ENCODE measurements around the gene ACBD4.

ACBD4 gene

DNA sequence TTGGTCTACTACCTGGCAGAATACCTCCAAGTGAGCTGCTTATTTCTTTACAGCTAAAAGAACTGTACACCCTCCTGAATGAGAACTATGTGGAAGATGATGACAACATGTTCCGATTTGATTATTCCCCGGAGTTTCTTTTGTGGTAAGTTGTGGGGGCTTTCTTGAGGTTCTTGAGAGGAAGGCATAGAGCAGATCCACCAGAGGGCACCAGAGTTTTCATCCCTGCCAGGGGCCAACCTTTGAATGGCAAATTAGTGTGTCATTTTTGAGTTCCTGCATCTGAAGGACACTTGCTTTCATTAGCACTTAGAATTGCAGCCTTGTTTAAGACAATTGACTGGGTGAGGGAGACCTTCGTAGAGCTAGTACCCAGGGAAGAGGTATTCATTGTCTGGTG lies 39.3 kb upstream of the ACBD4 start:
- H3K9me3 ChIP-seq (ENCODE audit: control insufficient read depth, insufficient read depth, low read depth, low read length): no peaks in the 10 kb centered on the region
- ChIA-PET POLR2A (no interaction called here), CTCF (interaction anchor here (0.7 to 5.6 kb wide), 19 partner anchors 8 to 319 kb away, joined by 3 to 71 read pairs (median 5); partner anchors contain the start of genes ACBD4 and PLCD3)
- H3K4me3 ChIP-seq (ENCODE audit: low read depth, low read length): no peak overlapping the region
- H3K27ac ChIP-seq (ENCODE audit: extremely low read depth, low read depth, low read length): no peak overlapping the region
- H3K4me1 ChIP-seq (ENCODE audit: control insufficient read depth, insufficient read depth, low read length): no peaks in the 10 kb centered on the region
- TF ChIP-seq CTCF (tag by site-specific recombination; IDR thresholded peaks at IDR 0.05) (0 out of 2 replicates have a peak, but pooled peaks have one; percentile 38), ZNF391 (tag by site-specific recombination; IDR thresholded peaks at IDR 0.05; ENCODE audit: borderline replicate concordance, low read depth) (no peak), ZBTB48 (tag by site-specific recombination; IDR thresholded peaks at IDR 0.05) (no peak), ZNF184 (tag by site-specific recombination; IDR thresholded peaks at IDR 0.05) (no peak)
- H3K36me3 ChIP-seq (ENCODE audit: control insufficient read depth in 2 of 2, insufficient read depth in 1 of 2, low read length in 2 of 2): peaks cover 56 to 90% of the 10 kb centered on the region in 2 experiments

DNA sequence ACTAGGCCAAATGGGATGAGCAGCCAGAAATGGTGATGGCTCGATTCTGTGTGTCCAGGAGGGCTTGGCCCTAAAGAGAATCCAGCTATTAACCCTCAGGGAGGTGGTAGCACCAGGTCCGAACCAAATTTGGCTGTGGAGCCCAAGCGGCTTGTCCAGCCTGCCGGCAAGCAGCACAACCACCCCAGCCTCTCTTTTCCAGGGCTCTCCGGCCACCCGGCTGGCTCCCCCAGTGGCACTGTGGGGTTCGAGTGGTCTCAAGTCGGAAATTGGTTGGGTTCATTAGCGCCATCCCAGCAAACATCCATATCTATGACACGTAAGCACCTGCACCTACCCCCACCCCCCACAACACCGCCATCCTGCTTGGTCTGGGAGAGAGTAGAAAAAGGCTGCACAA lies 38.6 kb upstream of the ACBD4 start:
- H3K36me3 ChIP-seq (ENCODE audit: control insufficient read depth in 2 of 2, insufficient read depth in 1 of 2, low read length in 2 of 2): peaks cover 56 to 90% of the 10 kb centered on the region in 2 experiments
- no peak overlapping the region; the same call in 1 of the 2 replicates for H3K27ac ChIP-seq (ENCODE audit: extremely low read depth, low read depth, low read length)
- H3K4me1 ChIP-seq (ENCODE audit: control insufficient read depth, insufficient read depth, low read length): no peaks in the 10 kb centered on the region
- no peaks in the 10 kb centered on the region for H3K9me3 ChIP-seq (ENCODE audit: control insufficient read depth, insufficient read depth, low read depth, low read length)
- POLR2A ChIA-PET: no interaction called here
- no peak overlapping the region for H3K4me3 ChIP-seq (ENCODE audit: low read depth, low read length)
- CTCF ChIA-PET: interaction anchor here (0.6 to 5.6 kb wide), 16 partner anchors 9 to 319 kb away, joined by 3 to 71 read pairs (median 4); partner anchors contain the start of genes ACBD4 and PLCD3
- TF ChIP-seq SALL2 (tag by site-specific recombination; IDR thresholded peaks at IDR 0.05; ENCODE audit: borderline replicate concordance): no peak
- no peak for TF ChIP-seq ZNF654 (tag by site-specific recombination; IDR thresholded peaks at IDR 0.05; ENCODE audit: low read depth)
- TF ChIP-seq ZNF175 (tag by site-specific recombination; IDR thresholded peaks at IDR 0.05): no peak
- TF ChIP-seq ZEB2 (tag by site-specific recombination; IDR thresholded peaks at IDR 0.05): no peak
- TF ChIP-seq ZNF324 (tag by site-specific recombination; IDR thresholded peaks at IDR 0.05): no peak
- no peak for TF ChIP-seq ZNF16 (tag by site-specific recombination; IDR thresholded peaks at IDR 0.05; ENCODE audit: low read depth)
- no peak for TF ChIP-seq ZNF560 (tag by site-specific recombination; IDR thresholded peaks at IDR 0.05; ENCODE audit: borderline replicate concordance)
- TF ChIP-seq, protein P1, sequence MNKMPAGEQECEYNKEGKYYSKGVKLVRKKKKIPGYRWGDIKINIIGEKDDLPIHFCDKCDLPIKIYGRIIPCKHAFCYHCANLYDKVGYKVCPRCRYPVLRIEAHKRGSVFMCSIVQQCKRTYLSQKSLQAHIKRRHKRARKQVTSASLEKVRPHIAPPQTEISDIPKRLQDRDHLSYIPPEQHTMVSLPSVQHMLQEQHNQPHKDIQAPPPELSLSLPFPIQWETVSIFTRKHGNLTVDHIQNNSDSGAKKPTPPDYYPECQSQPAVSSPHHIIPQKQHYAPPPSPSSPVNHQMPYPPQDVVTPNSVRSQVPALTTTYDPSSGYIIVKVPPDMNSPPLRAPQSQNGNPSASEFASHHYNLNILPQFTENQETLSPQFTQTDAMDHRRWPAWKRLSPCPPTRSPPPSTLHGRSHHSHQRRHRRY (tag by site-specific recombination; IDR thresholded peaks at IDR 0.05): no peak
- no peak for TF ChIP-seq PRDM2 (tag by site-specific recombination; IDR thresholded peaks at IDR 0.05; ENCODE audit: borderline replicate concordance)
- TF ChIP-seq ZNF266 (tag by site-specific recombination; IDR thresholded peaks at IDR 0.05; ENCODE audit: low read depth): no peak
- no peak for TF ChIP-seq SP3 (tag by site-specific recombination; IDR thresholded peaks at IDR 0.05)
- TF ChIP-seq ZNF513 (tag by site-specific recombination; IDR thresholded peaks at IDR 0.05): no peak
- TF ChIP-seq, protein P2, sequence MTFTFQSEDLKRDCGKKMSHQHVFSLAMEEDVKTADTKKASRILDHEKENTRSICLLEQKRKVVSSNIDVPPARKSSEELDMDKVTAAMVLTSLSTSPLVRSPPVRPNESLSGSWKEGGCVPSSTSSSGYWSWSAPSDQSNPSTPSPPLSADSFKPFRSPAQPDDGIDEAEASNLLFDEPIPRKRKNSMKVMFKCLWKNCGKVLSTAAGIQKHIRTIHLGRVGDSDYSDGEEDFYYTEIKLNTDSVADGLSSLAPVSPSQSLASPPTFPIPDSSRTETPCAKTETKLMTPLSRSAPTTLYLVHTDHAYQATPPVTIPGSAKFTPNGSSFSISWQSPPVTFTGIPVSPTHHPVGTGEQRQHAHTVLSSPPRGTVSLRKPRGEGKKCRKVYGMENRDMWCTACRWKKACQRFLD (tag by site-specific recombination; IDR thresholded peaks at IDR 0.05): no peak
- TF ChIP-seq GLIS1 (tag by site-specific recombination; IDR thresholded peaks at IDR 0.05): no peak
- no peak for TF ChIP-seq ZNF670 (tag by site-specific recombination; IDR thresholded peaks at IDR 0.05; ENCODE audit: low read depth)
- no peak for TF ChIP-seq ZNF391 (tag by site-specific recombination; IDR thresholded peaks at IDR 0.05; ENCODE audit: borderline replicate concordance, low read depth)
- no peak for TF ChIP-seq ZBTB21 (tag by site-specific recombination; IDR thresholded peaks at IDR 0.05)
- TF ChIP-seq ZNF600 (tag by site-specific recombination; IDR thresholded peaks at IDR 0.05): no peak
- TF ChIP-seq HOXC10 (CRISPR knock-in tag; IDR thresholded peaks at IDR 0.05): no peak

All from HEK293 (cell line).